Measurements from ENCODE around the gene IMPG1.

- TF ChIP-seq CTCF (IDR thresholded peaks at IDR 0.05) (no peak), EZH2 (IDR thresholded peaks at IDR 0.05; ENCODE audit: borderline replicate concordance, insufficient read depth, low read depth, low read length, poor library complexity, severe bottlenecking) (no peak)
These were observed 159.4 kb downstream of the IMPG1 start for GRCh38 chr6:75913040-75913439.
